ENCODE measurements around the gene MCTP1.
"Not testable (repeated sequence)": the region's sequence is repeated elsewhere in the genome, so short reads cannot be mapped to it uniquely, and the experiment has no call there.

Gene MCTP1

DNA sequence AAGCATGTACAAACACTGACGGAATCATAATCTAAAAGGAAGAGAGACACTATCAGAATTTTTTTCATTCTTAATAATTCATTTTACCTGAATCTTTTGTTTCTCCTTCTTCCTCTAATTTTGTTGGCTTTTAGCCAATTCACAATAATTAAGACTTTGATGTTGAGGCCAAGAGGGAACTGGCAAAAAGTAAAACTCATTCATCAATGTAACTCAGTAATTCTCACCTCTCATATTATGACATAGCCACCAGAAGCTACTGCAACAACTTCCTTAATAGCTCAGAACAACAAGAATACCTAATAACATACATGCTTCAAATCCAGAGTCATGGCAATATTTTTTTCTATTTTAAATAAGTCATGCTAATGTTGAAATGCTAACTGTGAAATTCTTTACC is 64.5 kb downstream of the MCTP1 start:
- Histone ChIP-seq H3K27me3 (ENCODE audit: low read depth, low read length) (no peaks in the 10 kb centered on the region), H3K4me1 (ENCODE audit: control insufficient read depth in 1 of 2, insufficient read depth in 2 of 2, low read length in 2 of 2) (no peaks in the 10 kb centered on the region), H3K4me3 (ENCODE audit: low read depth in 1 of 2, low read length in 2 of 2) (no peak overlapping the region), H3K27ac (ENCODE audit: low read length) (no peak overlapping the region), H3K36me3 (ENCODE audit: control insufficient read depth in 1 of 2, insufficient read depth in 2 of 2, low read length in 2 of 2) (no peaks in the 10 kb centered on the region), H3K9me3 (ENCODE audit: control insufficient read depth in 1 of 2, low read length in 2 of 2) (no peaks in the 10 kb centered on the region)

DNA sequence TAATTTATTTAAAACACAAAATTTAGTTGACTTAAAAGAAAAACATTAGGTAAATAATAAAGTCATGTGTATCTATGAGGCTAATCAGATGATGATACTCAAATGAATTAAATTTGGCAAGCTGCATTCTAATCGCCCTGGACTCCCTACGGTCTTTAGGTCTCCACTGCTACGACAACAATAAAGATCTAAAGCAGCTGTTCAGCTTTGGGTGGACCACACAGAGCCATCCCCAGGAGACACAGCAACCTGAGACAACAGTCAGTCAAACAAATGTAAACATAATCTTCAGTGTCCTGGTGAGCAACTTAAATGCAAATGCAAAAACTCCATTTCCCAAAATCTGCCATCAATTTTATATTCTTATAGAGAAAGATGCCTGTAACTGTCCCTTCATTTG is 65.5 kb downstream of the MCTP1 start:
- H3K9me3 ChIP-seq (ENCODE audit: control insufficient read depth in 1 of 2, low read length in 2 of 2), result no peaks in the 10 kb centered on the region

DNA sequence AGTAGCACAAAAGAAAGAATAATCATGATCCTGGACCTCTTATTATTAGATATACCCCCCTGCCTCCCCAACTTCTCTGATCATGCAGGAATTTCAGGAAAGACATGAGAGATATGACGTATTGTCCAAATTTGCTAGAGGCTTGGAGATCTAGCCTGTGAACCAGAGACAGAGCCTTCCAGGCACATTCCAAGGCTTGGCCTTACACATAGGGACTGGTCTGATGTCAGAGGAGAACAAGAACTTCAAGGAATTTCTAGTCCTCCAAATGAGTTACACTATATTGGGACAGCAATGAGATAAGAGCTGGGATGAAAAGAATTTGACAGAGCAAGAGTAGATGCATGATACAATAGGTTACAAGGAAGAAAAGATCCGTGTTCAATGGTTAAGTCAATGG is 67.0 kb downstream of the MCTP1 start:
- Histone ChIP-seq H3K36me3 (ENCODE audit: control insufficient read depth in 1 of 2, insufficient read depth in 2 of 2, low read length in 2 of 2) (no peaks in the 10 kb centered on the region), H3K4me3 (ENCODE audit: low read depth in 1 of 2, low read length in 2 of 2) (no peak overlapping the region), H3K4me1 (ENCODE audit: control insufficient read depth in 1 of 2, insufficient read depth in 2 of 2, low read length in 2 of 2) (no peaks in the 10 kb centered on the region), H3K27ac (ENCODE audit: low read length) (no peak overlapping the region), H3K9me3 (ENCODE audit: control insufficient read depth in 1 of 2, low read length in 2 of 2) (no peaks in the 10 kb centered on the region), H3K27me3 (ENCODE audit: low read depth, low read length) (no peaks in the 10 kb centered on the region)

More for the DNA sequence above, 65.5 kb downstream of the MCTP1 start:
- no peaks in the 10 kb centered on the region for H3K36me3 ChIP-seq (ENCODE audit: control insufficient read depth in 1 of 2, insufficient read depth in 2 of 2, low read length in 2 of 2)
- H3K27ac ChIP-seq (ENCODE audit: low read length), result no peak overlapping the region
- H3K4me1 ChIP-seq (ENCODE audit: control insufficient read depth in 1 of 2, insufficient read depth in 2 of 2, low read length in 2 of 2), result no peaks in the 10 kb centered on the region
- no peak overlapping the region for H3K4me3 ChIP-seq (ENCODE audit: low read depth in 1 of 2, low read length in 2 of 2)
- H3K27me3 ChIP-seq (ENCODE audit: low read depth, low read length), result no peaks in the 10 kb centered on the region

DNA sequence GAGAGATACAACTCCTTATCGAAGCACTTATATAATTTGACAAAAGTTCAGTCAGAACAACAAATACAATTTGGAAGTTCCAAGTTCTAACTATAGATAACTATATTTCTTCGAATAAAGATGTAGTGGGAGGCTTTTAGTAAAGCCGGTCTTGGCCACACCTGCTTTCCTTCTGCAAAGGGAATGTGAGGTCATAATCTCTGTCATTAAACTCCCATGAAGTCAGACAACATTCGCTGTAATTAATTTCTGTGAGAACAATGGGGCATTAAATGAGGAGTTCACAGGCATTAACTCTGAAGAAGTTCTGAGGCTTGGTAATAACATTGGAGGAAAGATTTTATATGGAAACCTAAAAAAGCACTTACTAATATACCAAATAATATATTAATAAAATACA is 67.5 kb downstream of the MCTP1 start:
- Histone ChIP-seq H3K9me3 (ENCODE audit: control insufficient read depth in 1 of 2, low read length in 2 of 2) (no peaks in the 10 kb centered on the region), H3K4me3 (ENCODE audit: low read depth in 1 of 2, low read length in 2 of 2) (no peak overlapping the region), H3K27ac (ENCODE audit: low read length) (no peak overlapping the region), H3K27me3 (ENCODE audit: low read depth, low read length) (no peaks in the 10 kb centered on the region), H3K4me1 (ENCODE audit: control insufficient read depth in 1 of 2, insufficient read depth in 2 of 2, low read length in 2 of 2) (no peaks in the 10 kb centered on the region), H3K36me3 (ENCODE audit: control insufficient read depth in 1 of 2, insufficient read depth in 2 of 2, low read length in 2 of 2) (no peaks in the 10 kb centered on the region)

DNA sequence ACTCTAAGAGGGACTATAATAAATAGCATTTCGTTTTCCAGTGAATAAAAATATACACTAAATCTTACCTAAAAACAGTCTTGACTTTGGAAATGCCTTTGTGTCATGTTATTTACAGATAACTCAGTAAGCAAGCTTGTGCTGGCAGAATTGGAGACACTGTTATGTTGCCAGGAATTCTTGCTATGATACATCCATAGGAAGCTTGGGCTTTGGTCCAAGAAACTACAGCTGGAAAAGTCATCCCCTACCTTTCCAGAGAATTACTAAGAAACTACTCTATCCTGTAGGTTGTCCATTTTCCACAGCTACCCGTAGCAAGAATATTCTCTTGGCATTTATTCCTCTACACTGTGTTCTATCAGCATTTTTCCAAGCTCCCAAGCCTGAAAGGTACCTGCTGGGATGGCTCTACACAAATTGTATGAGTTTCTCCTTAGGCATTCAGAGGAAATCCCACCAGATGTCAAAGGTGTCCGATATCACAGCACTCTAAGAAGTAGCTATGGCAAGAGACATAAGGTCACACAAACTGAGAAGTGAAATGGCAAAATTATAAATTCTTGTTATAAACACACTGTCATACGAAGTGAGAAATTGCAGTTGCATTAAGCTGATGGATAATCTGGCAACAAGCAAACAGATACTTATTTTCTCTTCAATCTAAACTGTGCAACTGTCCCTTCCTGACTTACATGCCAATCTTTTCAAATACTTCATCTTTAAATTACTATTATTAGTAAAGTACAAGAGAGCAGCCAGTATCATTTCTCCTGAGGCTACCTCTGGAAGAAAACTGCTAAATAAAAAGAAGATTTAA is 68.5 kb downstream of the MCTP1 start:
- Histone ChIP-seq H3K27ac (ENCODE audit: low read length) (no peak overlapping the region), H3K4me3 (ENCODE audit: low read depth in 1 of 2, low read length in 2 of 2) (no peak overlapping the region), H3K4me1 (ENCODE audit: control insufficient read depth in 1 of 2, insufficient read depth in 2 of 2, low read length in 2 of 2) (no peaks in the 10 kb centered on the region), H3K9me3 (ENCODE audit: control insufficient read depth in 1 of 2, low read length in 2 of 2) (no peaks in the 10 kb centered on the region), H3K36me3 (ENCODE audit: control insufficient read depth in 1 of 2, insufficient read depth in 2 of 2, low read length in 2 of 2) (no peaks in the 10 kb centered on the region), H3K27me3 (ENCODE audit: low read depth, low read length) (no peaks in the 10 kb centered on the region)

DNA sequence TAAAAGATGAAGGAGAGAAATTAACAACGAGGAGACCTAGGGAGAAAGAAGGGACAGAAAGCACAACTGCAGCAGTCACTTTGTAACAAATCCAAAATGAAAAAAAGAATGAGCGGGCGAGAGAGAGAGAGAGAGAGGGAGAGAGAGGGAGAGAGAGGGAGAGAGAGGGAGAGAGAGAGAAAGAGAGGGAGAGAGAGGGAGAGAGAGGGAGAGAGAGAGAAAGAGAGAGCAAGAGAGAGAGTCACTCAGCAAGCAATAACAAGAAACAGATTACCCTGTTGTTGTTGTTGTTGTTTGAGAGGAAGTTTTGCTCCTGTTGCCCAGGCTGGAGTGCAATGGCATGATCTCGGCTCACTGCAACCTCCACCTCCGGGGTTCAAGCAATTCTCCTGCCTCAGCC is 77.1 kb downstream of the MCTP1 start:
- not testable (repeated sequence) for H3K9me3 ChIP-seq (ENCODE audit: control insufficient read depth in 1 of 2, low read length in 2 of 2)

DNA sequence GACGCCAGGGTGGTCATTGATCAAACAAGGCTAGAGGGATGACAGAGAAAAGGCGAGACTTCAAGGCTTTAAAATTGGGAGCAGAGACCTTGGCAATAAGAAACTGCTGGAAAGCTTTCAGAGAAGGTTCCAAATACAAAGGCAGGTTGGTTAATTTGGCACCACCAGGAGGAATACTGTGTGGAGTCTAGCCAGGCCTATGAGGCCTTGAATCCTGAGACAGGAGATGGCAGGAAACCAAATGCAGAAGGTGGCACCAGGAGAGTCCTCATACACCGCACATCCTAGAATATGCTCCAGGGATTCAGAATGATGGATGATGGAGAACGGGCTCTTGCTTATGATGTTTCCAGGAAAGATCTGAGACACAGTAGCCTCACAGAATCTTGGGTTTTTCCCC is 90.0 kb downstream of the MCTP1 start:
- H3K4me3 ChIP-seq (ENCODE audit: low read depth in 1 of 2, low read length in 2 of 2), result no peak overlapping the region
- H3K36me3 ChIP-seq (ENCODE audit: control insufficient read depth in 1 of 2, insufficient read depth in 2 of 2, low read length in 2 of 2), result no peaks in the 10 kb centered on the region
- H3K27ac ChIP-seq (ENCODE audit: low read length), result no peak overlapping the region
- no peaks in the 10 kb centered on the region for H3K4me1 ChIP-seq (ENCODE audit: control insufficient read depth in 1 of 2, insufficient read depth in 2 of 2, low read length in 2 of 2)
- H3K27me3 ChIP-seq (ENCODE audit: low read depth, low read length), result no peaks in the 10 kb centered on the region
- no peaks in the 10 kb centered on the region for H3K9me3 ChIP-seq (ENCODE audit: control insufficient read depth in 1 of 2, low read length in 2 of 2)

More for the DNA sequence above, 77.1 kb downstream of the MCTP1 start:
- not testable (repeated sequence) for H3K4me1 ChIP-seq (ENCODE audit: control insufficient read depth in 1 of 2, insufficient read depth in 2 of 2, low read length in 2 of 2); H3K27me3 ChIP-seq (ENCODE audit: low read depth, low read length); H3K4me3 ChIP-seq (ENCODE audit: low read depth in 1 of 2, low read length in 2 of 2); H3K27ac ChIP-seq (ENCODE audit: low read length); H3K36me3 ChIP-seq (ENCODE audit: control insufficient read depth in 1 of 2, insufficient read depth in 2 of 2, low read length in 2 of 2)

DNA sequence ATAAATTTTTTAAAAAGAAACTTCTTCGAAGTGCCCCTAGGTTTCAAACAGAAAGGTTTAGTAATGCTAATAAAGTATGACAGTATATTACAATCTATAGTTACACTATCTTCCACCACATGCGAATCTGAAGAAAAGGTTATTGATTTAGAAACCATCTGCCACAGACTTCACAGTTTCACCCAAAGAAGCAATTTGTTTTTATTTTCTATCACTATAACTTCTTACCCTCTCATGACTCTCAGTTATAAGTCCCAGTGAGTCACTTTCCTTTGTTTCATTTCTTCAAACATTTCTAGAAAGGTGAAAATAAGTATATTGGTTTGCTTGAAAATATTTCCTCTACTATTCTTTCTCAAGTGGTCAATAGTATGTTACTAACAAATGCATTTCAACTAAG is 93.6 kb downstream of the MCTP1 start:
- H3K4me3 ChIP-seq (ENCODE audit: low read depth in 1 of 2, low read length in 2 of 2), result no peak overlapping the region
- H3K9me3 ChIP-seq (ENCODE audit: control insufficient read depth in 1 of 2, low read length in 2 of 2), result peaks cover 0 to 2% of the 10 kb centered on the region in 2 donors
- H3K36me3 ChIP-seq (ENCODE audit: control insufficient read depth in 1 of 2, insufficient read depth in 2 of 2, low read length in 2 of 2), result no peaks in the 10 kb centered on the region
- no peaks in the 10 kb centered on the region for H3K4me1 ChIP-seq (ENCODE audit: control insufficient read depth in 1 of 2, insufficient read depth in 2 of 2, low read length in 2 of 2)
- no peak overlapping the region for H3K27ac ChIP-seq (ENCODE audit: low read length)
- H3K27me3 ChIP-seq (ENCODE audit: low read depth, low read length), result no peaks in the 10 kb centered on the region

DNA sequence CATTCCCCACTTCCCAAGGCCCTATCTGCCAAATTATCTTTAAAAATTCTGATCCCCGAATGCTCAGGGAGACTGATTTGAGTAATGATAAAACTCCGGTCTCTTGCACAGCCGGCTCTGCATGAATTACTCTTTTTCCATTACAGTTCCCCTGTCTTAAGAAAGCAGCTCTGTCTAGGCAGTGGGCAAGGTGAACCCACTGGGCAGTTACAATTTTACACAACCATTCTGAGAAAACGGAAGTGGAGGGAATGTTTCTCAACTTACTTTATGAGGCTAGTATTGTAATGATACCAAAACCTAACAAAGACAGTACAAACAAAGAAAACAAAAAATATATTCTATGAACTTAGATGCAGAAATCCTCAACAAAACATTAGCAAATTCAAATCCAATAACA is 100.0 kb downstream of the MCTP1 start:
- H3K4me3 ChIP-seq (ENCODE audit: low read depth in 1 of 2, low read length in 2 of 2), result no peak overlapping the region
- no peaks in the 10 kb centered on the region for H3K27me3 ChIP-seq (ENCODE audit: low read depth, low read length)
- no peaks in the 10 kb centered on the region for H3K36me3 ChIP-seq (ENCODE audit: control insufficient read depth in 1 of 2, insufficient read depth in 2 of 2, low read length in 2 of 2)
- H3K9me3 ChIP-seq (ENCODE audit: control insufficient read depth in 1 of 2, low read length in 2 of 2), result peaks cover 0 to 2% of the 10 kb centered on the region in 2 donors
- H3K4me1 ChIP-seq (ENCODE audit: control insufficient read depth in 1 of 2, insufficient read depth in 2 of 2, low read length in 2 of 2), result no peaks in the 10 kb centered on the region
- no peak overlapping the region for H3K27ac ChIP-seq (ENCODE audit: low read length)

DNA sequence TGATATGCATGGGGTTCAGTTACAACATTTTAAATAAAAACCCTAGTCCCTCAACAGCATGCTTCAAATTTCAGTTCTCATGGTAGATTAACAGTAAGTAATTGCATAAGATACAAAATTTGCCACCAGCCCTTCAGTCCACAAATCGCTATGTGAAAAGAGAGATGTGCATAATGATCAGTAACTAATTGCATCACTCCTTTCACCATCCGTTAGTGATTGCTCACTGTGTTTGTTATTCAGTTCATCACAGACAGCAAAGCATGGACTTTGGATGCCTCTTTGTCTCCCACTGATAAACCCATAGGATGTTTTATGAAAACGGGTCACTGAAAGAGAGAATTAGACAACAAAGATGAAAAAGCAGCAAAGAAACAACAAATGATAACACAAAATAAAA is 103.2 kb downstream of the MCTP1 start:
- no peaks in the 10 kb centered on the region for H3K27me3 ChIP-seq (ENCODE audit: low read depth, low read length)
- H3K36me3 ChIP-seq (ENCODE audit: control insufficient read depth in 1 of 2, insufficient read depth in 2 of 2, low read length in 2 of 2), result no peaks in the 10 kb centered on the region
- no peaks in the 10 kb centered on the region for H3K4me1 ChIP-seq (ENCODE audit: control insufficient read depth in 1 of 2, insufficient read depth in 2 of 2, low read length in 2 of 2)
- H3K4me3 ChIP-seq (ENCODE audit: low read depth in 1 of 2, low read length in 2 of 2), result no peak overlapping the region
- no peaks in the 10 kb centered on the region for H3K9me3 ChIP-seq (ENCODE audit: control insufficient read depth in 1 of 2, low read length in 2 of 2)
- H3K27ac ChIP-seq (ENCODE audit: low read length), result no peak overlapping the region

DNA sequence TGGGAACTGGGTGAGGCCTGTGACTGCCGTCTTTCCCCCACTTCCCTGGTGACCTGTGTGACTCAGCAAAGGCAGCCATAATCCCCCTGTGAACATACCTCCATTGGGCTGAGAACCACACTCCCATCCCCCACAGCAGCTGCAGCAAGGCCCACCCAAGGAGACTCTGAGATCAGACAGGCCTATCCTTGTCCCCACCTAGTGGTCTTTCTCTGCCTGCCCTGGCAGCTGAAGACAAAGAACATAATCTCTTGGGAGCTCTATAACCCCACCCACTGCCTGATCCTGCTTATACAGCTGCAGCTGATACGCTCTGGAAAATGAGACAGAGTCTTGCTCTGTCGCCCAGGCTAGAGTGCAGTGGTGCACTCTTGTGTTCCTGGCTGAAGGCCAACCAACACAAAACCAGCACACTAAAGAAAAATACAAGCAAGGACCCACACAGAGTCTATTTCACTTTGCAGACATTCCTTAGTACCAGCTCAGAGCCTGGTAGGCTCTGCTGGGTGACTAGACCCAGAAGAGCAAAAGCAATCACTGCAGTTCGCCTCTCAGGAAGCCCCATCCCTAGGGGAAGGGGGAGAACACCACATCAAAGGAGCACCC is 106.7 kb downstream of the MCTP1 start:
- H3K9me3 ChIP-seq (ENCODE audit: control insufficient read depth in 1 of 2, low read length in 2 of 2), result no peaks in the 10 kb centered on the region
- H3K36me3 ChIP-seq (ENCODE audit: control insufficient read depth in 1 of 2, insufficient read depth in 2 of 2, low read length in 2 of 2), result no peaks in the 10 kb centered on the region

DNA sequence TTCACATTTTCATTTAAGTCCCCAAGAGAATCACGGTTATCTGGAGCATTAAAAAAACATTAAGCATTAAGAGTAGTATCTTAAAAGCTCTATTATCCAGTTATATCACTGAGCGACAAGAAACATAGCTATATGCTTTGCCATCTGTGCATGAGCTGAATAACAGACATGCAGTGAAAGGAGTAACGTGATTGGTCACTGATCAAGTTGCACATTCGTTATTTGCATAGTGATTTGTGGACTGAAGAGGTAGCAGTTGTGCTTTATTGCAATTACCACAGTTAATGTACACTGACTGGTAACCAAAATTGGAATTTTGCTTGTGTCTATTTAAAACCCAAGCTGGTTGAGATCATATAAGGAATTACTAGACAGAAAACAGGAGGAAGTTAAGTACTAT is 107.4 kb downstream of the MCTP1 start:
- no peaks in the 10 kb centered on the region for H3K9me3 ChIP-seq (ENCODE audit: control insufficient read depth in 1 of 2, low read length in 2 of 2)
- H3K36me3 ChIP-seq (ENCODE audit: control insufficient read depth in 1 of 2, insufficient read depth in 2 of 2, low read length in 2 of 2), result no peaks in the 10 kb centered on the region
- no peak overlapping the region for H3K4me3 ChIP-seq (ENCODE audit: low read depth in 1 of 2, low read length in 2 of 2)
- H3K4me1 ChIP-seq (ENCODE audit: control insufficient read depth in 1 of 2, insufficient read depth in 2 of 2, low read length in 2 of 2), result no peaks in the 10 kb centered on the region
- no peaks in the 10 kb centered on the region for H3K27me3 ChIP-seq (ENCODE audit: low read depth, low read length)
- no peak overlapping the region for H3K27ac ChIP-seq (ENCODE audit: low read length)

More for the DNA sequence above, 106.7 kb downstream of the MCTP1 start:
- Histone ChIP-seq H3K4me1 (ENCODE audit: control insufficient read depth in 1 of 2, insufficient read depth in 2 of 2, low read length in 2 of 2) (no peaks in the 10 kb centered on the region), H3K4me3 (ENCODE audit: low read depth in 1 of 2, low read length in 2 of 2) (no peak overlapping the region), H3K27ac (ENCODE audit: low read length) (no peak overlapping the region), H3K27me3 (ENCODE audit: low read depth, low read length) (no peaks in the 10 kb centered on the region)

Data from muscle layer of duodenum (tissue), 2 donors.